IMR-90 (cell line): ENCODE measurements around the gene CDH23.

Source experiments
- CEBPB ChIP-seq: IDR thresholded peaks from 2 replicates; pipeline ENCODE4 v1.6.1; 2012; ENCODE audit warnings: low read depth, low read length, improper control_type of control experiment
- CHD1 ChIP-seq: IDR thresholded peaks from 2 replicates; pipeline ENCODE4 v1.6.1; 2012; ENCODE audit warnings: low read depth, low read length, improper control_type of control experiment
- CTCF ChIP-seq: conservative IDR thresholded peaks from 2 replicates; pipeline ENCODE4 v1.5.1; 2012; ENCODE audit warnings: mild to moderate bottlenecking, low read depth, low read length, improper control_type of control experiment
- ELK1 ChIP-seq: fragments of 150-350 bp; IDR thresholded peaks from 2 replicates; pipeline ENCODE4 v1.6.1; 2016; ENCODE audit warnings: low read depth, mild to moderate bottlenecking, low read length, moderate library complexity, borderline replicate concordance
- MXI1 ChIP-seq: IDR thresholded peaks from 2 replicates; pipeline ENCODE4 v1.6.1; 2012; ENCODE audit warnings: low read depth, mild to moderate bottlenecking, low read length, moderate library complexity, borderline replicate concordance
- NFE2L2 ChIP-seq: fragments of 150-350 bp; IDR thresholded peaks from 2 replicates; pipeline ENCODE4 v1.6.1; 2016; ENCODE audit warnings: low read depth, mild to moderate bottlenecking, low read length
- POLR2A ChIP-seq: IDR thresholded peaks from 2 replicates; pipeline ENCODE4 v1.6.1; 2012; ENCODE audit warnings: mild to moderate bottlenecking, low read depth, low read length
- RAD21 ChIP-seq: IDR thresholded peaks from 2 replicates; pipeline ENCODE4 v1.6.1; 2012; ENCODE audit warnings: low read length, improper control_type of control experiment
- SMC3 ChIP-seq: fragments of 150-350 bp; IDR thresholded peaks from 2 replicates; pipeline ENCODE4 v1.6.1; 2016; ENCODE audit warnings: low read depth, mild to moderate bottlenecking, antibody characterized with exemption, low read length, moderate library complexity
- USF2 ChIP-seq: fragments of 150-350 bp; IDR thresholded peaks from 2 replicates; pipeline ENCODE4 v1.6.1; 2017; ENCODE audit warnings: mild to moderate bottlenecking, antibody characterized with exemption, low read length, low read depth

- TF ChIP-seq POLR2A (no peak), CTCF (no peak), ELK1 (no peak), RAD21 (no peak), CEBPB (no peak), USF2 (no peak), NFE2L2 (no peak), CHD1 (no peak), MXI1 (no peak), SMC3 (no peak)
Measured at GRCh38 chr10:71358277-71358676, 38.4 kb upstream of the CDH23 start.
